HG03097 (cell line): Measurements from ENCODE around the gene CRTC2.

Experiments used
- ATAC-seq: cut with Tn5 transposase; IDR thresholded peaks from one replicate; pipeline ENCODE4 v1.9.1; 2021; ENCODE audit not compliant: unreplicated experiment, low FRiP score

The CRTC2 gene

GRCh38 chr1:153899509-153899908 is 58.9 kb downstream of the CRTC2 start:
- ATAC-seq, result no peak
